ENCODE results near the gene MISP3. TPM values are rescaled to one million over a fixed set of nuclear protein-coding genes. Genes with fewer than 3 reads are reported as not detected.
A peak's percentile ranks its signal among the peaks of the same experiment; 100 is the strongest.

Gene MISP3
- total and polyA plus RNA-seq, 9 donors, result 0.28 to 13.9 (median 0.79) TPM

GRCh38 chr19:14114439-14114838, 41.9 kb downstream of the MISP3 start:
- Histone ChIP-seq H3K4me1 (ENCODE audit: insufficient read depth) (peaks cover 36% of the 10 kb centered on the region), H3K36me3 (no peaks in the 10 kb centered on the region), H3K27me3 (no peaks in the 10 kb centered on the region), H3K27ac (peak overlapping the region; percentile 85 to 96), H3K9me3 (no peaks in the 10 kb centered on the region), H3K4me3 (no peak overlapping the region)
- DNase-seq, result no peak
- intact Hi-C loops (cut with DNase I), result no loop called here
- TF ChIP-seq CTCF (IDR thresholded peaks at IDR 0.05) (no peak), POLR2A (IDR thresholded peaks at IDR 0.05) (no peak), EP300 (IDR thresholded peaks at IDR 0.05) (no peak)
- WGBS, 3 donors, result 82 to 84% (median 83%) methylated on average over 7 of the region's 7 CpGs

- intact Hi-C loops (cut with DNase I), result loop anchor here in 1 of 4 donors (5.0 kb wide), 1 partner anchor 33 kb away; no protein-coding TSS in a partner anchor
- Histone ChIP-seq H3K4me1 (ENCODE audit: insufficient read depth) (peaks cover 38% of the 10 kb centered on the region), H3K27me3 (no peaks in the 10 kb centered on the region), H3K36me3 (no peaks in the 10 kb centered on the region), H3K9me3 (no peaks in the 10 kb centered on the region), H3K4me3 (no peak overlapping the region), H3K27ac (peak overlapping the region; percentile 85 to 96)
- 55 to 60% (median 57%) methylated on average over 9 of the region's 9 CpGs for WGBS, 3 donors
- DNase-seq, result peak in 1 of 5 donors; percentile 48
- TF ChIP-seq EP300 (IDR thresholded peaks at IDR 0.05) (no peak), POLR2A (IDR thresholded peaks at IDR 0.05) (no peak), CTCF (IDR thresholded peaks at IDR 0.05) (peak in 1 of 3 donors; percentile 13)
These were observed 42.3 kb downstream of the MISP3 start for GRCh38 chr19:14114854-14115253.

GRCh38 chr19:14115756-14116155, 43.2 kb downstream of the MISP3 start:
- Histone ChIP-seq H3K27me3 (no peaks in the 10 kb centered on the region), H3K4me3 (no peak overlapping the region), H3K4me1 (ENCODE audit: insufficient read depth) (peaks cover 34% of the 10 kb centered on the region), H3K9me3 (no peaks in the 10 kb centered on the region), H3K36me3 (no peaks in the 10 kb centered on the region), H3K27ac (peak overlapping the region; percentile 27 to 96)
- no peak for DNase-seq
- 35 to 43% (median 37%) methylated on average over 5 of the region's 5 CpGs for WGBS, 3 donors
- intact Hi-C loops (cut with DNase I), result loop anchor here in 1 of 4 donors (5.0 kb wide), 1 partner anchor 33 kb away; no protein-coding TSS in a partner anchor
- TF ChIP-seq EP300 (IDR thresholded peaks at IDR 0.05) (no peak), POLR2A (IDR thresholded peaks at IDR 0.05) (no peak), CTCF (IDR thresholded peaks at IDR 0.05) (no peak)

DNA sequence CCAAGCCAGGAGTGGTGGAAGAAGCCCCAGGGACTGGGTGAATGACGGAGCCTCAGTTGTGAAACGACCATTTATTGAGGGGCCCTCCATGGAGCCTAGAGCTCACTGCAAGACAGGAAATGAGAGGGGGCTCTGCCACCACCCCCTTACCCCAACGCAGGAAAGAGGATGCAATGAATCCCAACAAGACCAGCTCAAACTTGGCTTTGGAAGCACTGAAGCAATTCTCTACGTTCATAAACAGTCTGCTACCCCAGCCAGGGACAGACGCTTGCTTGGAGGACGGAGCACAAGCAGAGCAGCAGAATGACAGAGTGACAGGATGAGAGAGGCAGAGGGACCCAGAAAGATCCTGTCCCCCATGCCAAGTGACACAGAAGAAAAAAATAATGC, 43.9 kb downstream of the MISP3 start:
- intact Hi-C loops (cut with DNase I), result loop anchor here in 1 of 4 donors (5.0 kb wide), 1 partner anchor 34 kb away; no protein-coding TSS in a partner anchor
- no peak for DNase-seq
- Histone ChIP-seq H3K4me3 (peak overlapping the region; percentile 97), H3K27ac (peak overlapping the region; percentile 27 to 96), H3K4me1 (ENCODE audit: insufficient read depth) (peaks cover 30% of the 10 kb centered on the region), H3K36me3 (no peaks in the 10 kb centered on the region), H3K9me3 (no peaks in the 10 kb centered on the region), H3K27me3 (no peaks in the 10 kb centered on the region)
- no peak for TF ChIP-seq CTCF (IDR thresholded peaks at IDR 0.05)
- TF ChIP-seq EP300 (IDR thresholded peaks at IDR 0.05), result no peak
- TF ChIP-seq POLR2A (IDR thresholded peaks at IDR 0.05), result no peak
- 3 to 8% (median 3%) methylated on average over 6 of the region's 6 CpGs for WGBS, 3 donors
